GM03348 (cell line): ENCODE data around the gene MAGI1.
"Not testable (repeated sequence)": the region's sequence is repeated elsewhere in the genome, so short reads cannot be mapped to it uniquely, and the experiment has no call there.

Experiments used
- DNase-seq: peaks from one replicate; pipeline ENCODE4 v3.0.0; 2012; ENCODE audit warnings: low spot score

MAGI1 gene

DNA sequence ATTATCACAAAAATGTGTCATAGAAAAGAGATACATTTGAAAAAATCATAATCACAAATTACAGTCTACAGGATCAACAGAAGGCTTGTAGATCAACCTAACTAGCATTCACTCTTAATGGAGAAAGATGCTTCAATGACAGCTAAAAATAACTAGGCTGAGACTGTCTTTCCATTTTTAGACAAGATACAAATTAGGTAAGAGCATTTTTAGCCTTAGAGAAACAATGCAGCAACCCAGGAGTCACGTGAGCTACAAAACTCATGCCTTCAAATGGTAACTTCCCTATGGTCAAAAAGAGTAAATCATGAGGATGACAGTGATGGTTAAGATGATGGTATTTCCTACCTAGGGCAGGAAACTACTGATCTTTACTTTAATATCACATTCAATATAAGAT lies 415.4 kb downstream of the MAGI1 start:
- DNase-seq = no peak

DNA sequence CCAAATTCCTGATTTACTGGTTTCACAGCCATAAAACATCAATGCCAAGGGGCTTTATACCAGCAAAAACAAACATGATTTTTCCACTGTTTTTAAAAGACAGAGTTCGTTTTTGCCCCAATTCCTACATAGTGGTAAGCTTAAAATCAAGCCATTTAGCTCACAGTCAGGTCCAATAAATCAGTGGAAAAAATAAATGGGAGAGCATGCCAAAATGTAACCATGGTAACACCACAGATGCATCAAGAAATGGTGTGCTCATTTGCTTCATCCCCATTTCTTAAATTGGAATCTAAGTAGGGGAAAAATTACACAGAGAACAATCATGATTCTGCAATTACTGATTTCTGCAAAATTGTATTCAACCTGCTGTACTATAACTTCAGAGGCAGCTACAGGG lies 418.8 kb downstream of the MAGI1 start:
- DNase-seq = no peak

GRCh38 chr3:65619451-65619881 lies 419.3 kb downstream of the MAGI1 start:
- DNase-seq = no peak

DNA sequence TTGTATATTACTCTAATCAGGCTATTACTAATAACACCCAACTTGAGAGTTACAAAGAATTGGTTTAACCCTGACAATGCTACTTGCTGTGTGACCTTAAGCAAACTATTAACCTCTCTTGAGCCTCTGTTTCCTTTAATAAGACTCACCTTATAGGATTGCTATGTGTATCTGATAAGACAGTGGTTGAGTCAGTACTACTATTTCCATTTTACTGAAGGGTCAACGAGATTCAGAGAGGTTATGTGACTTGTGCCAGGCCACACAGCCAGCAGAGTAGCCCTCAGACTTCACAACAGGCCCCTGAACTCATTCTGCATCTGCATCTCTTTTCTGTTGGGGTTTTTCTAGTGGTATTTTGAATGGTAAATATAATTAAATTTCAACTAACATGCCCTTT lies 420.1 kb downstream of the MAGI1 start:
- no peak for DNase-seq

DNA sequence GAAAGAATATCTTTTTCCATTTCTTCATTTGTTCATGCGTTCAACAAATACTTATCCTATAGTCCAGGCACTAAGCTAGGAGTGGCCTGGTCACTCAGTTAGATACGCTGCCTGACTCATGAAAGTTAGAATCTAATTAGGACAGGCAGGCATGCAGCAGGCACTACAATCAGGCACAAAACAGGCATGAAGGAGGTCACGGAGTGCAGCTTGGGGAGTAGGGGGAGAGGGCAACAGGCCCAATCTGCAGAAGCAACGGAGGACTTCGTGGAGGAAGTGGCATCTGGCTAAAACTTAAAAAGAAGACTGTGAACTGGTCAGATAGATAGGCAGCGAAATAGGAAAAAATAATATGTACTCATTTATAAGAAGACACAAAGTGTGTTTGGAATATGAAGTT lies 420.9 kb downstream of the MAGI1 start:
- DNase-seq = no peak

DNA sequence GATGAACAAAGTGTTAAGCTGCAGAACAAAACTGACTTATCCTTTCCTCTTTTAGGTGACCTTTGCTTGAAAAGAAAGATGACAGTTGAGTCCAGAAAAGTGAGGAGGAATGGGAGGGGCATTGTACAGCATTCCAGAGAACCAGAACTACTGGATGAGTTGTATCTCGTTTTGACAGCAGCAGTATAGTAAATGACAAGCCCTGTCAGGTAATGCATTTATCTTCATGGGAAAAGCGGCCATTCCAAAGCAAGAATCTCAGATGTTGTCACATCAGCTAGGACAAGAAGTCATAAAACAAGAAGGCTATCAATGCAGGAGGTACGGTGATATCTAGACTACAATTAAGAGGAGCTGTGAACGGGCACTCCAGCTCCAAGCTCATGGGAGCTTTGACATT lies 421.5 kb downstream of the MAGI1 start:
- no peak for DNase-seq

- no peak for DNase-seq
Measured at GRCh38 chr3:65616563-65616962, 422.2 kb downstream of the MAGI1 start.

DNA sequence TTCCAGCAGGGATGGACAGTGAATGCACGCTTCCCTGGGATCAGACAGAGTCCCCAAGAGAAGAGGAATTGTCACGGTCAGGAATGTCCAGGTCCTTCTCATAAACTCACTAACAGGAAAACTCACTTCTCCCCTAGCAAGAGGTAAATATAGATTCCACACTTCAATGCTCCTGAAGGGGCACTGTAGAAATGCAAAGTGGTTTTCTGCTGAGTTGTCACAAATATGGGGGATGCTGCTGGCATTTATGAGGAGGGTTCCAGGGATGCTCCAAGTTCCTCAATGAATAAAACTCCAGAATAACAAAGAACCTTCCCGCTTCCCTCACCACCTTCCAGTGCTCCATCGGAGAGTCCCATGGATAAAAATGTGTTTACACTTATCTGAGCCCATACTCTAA lies 423.4 kb downstream of the MAGI1 start:
- DNase-seq = no peak

DNA sequence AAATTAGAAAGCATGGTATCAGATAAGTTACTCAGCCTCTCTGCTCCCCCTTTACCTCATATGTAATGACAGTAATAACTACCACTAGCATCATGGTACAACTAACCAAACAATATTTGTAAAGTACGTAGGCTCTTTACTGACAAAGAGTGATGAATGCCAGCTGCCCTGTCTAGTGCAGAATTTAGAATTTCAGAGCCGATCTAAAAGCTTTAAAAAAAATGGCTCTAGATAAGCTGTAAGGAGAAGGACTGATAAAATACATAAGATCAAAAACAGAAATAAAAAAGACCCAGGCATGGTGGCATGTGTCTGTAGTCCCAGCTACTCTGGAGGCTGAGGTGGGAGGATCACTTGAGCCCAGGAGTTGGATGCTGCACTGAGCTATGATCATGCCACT lies 424.1 kb downstream of the MAGI1 start:
- no peak for DNase-seq

GRCh38 chr3:65607965-65608460 lies 430.7 kb downstream of the MAGI1 start:
- DNase-seq = not testable (repeated sequence)

GRCh38 chr3:65607101-65607500 lies 431.6 kb downstream of the MAGI1 start:
- DNase-seq = no peak

- no peak for DNase-seq
Measured at GRCh38 chr3:65605876-65606432, 432.8 kb downstream of the MAGI1 start.

- DNase-seq = peak; percentile 60
Measured at GRCh38 chr3:65604863-65605526, 433.7 kb downstream of the MAGI1 start.

DNA sequence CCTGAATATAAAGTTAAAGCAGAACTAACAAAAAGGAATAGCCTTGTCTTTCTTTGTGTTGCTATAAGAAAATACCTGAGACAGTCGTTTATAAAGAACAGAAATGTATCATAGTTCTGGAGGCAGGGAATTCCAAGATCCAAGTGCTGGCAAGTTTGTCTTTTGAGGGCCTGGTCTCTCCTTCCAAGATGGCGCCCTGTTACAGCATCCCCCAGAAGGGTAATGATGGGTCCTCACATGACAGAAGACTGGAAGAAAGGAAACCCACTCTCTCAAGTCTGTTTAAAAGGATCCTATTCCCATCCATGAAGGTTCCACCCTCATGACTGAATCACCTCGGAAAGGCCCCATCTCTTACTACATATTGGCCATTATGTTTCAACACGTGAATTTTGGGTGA lies 435.1 kb downstream of the MAGI1 start:
- DNase-seq = no peak

- no peak for DNase-seq
Measured at GRCh38 chr3:65600888-65601287, 437.8 kb downstream of the MAGI1 start.

- DNase-seq = peak; percentile 8
Measured at GRCh38 chr3:65597952-65598413, 440.7 kb downstream of the MAGI1 start.

DNA sequence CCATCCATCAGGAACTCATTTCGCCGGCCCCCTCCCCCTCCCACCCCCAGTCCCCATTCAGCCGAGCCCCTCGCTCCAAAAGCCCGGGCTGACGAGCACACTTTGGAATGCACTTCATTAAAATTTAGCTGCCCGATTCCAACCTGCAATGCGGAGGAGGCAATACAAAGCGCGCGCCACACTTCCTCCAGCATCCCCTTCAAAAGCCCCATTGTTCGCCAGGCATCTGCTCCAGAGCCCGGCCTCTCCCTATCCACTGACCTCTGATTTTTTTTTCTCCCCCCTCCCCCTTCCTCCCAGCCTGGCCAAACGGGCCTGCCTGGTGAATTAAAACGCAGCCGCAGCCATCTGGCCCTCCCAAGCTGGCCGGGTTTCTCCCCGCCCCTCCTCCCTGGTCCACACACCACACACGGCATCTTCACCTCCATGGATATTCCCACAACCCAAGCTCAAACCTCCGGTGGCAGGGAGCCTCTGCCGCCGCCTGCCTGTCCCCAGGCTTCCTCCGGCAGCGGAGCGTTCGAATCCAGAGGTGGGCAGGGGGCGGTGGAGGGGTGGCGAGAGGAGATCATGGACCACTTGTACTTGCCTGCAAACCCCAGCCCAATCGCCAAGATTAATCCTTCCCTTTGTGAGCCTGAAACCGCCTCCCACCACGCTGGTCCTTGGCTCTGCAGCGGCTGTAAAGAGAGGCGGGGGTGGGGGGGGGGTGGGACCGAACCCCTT lies 441.3 kb downstream of the MAGI1 start:
- DNase-seq = peak; percentile 46

DNA sequence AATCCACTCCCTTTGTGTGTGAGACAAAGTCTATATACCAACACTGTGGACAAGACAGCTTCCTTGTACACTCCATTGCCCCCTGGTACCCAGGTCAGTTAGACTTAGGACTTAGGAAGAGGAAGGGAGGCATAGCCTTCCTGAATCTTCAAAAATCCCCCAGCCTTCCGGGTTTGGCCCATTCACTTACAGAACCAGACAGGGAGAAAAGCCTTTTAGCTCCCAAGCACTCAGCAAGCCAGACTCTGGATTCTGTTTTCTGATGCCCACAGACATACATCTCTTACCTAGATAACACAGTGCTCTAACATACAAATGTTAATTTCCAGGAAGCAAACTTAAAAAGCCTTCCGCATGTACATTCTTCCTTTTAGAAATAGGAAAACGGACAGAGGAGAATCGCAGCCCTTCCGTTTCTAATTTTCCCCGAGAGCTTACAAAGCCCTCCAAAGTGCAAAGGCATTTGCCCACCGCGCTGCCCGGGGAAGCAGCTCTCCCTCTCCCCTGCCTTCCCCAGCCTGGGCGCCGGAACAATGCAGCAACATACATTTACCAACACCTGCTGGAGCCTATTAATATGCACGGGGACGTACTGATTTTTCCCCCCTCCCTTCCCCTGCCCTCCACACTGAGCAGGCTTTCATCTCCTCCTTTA lies 442.0 kb downstream of the MAGI1 start:
- no peak for DNase-seq

DNA sequence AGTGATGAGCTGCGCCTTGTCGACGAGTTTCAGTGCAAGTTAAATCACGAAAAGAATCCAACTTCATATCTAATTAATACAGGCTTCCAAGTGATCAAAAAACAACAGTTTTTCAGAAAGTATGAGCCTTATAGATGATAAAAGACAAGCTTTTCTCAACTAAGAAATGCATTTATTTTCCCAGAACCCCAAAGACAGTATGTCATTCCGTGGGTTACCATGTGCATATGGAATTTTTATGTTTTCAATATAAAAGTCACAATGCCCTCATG lies 442.8 kb downstream of the MAGI1 start:
- DNase-seq = no peak

DNA sequence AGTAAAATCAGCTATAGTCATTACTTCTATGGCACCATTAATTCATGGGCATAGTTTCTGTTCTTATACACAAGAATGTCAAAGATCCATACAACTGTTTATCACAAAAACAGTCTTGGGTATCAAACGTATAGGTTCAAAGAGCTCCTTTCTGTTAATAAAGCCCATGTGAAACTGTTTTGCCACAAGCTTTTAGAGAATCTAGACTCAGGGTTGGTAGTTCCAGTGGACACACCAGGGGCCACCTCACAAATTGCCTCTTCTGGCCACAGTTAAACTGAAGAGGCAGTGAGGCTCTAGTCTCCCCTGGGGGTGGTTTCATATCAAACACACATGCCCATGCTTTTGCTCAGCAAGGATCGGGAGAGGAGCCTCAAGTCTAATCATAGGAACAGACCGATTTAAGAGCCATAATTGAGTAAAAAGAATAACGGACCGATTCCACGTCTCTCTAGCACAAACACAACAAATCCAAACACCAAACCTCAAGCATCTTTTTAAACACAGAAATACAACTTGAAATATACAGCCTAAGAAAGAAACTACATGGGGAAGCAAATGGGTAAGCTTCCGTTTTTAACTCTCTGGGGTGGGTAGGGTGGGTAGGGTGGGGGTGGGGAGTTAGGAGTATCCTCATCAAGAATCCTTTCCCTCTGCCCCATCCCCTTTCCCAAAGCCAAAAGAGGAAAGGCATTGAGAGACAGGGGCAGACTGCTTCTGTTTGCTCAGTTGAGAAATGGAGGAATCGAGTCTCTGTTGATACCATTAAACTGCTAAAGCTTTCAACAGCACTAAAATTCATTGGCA lies 443.3 kb downstream of the MAGI1 start:
- DNase-seq = no peak

- DNase-seq = no peak
Measured at GRCh38 chr3:65593780-65594752, 444.7 kb downstream of the MAGI1 start.
